CD4-positive, alpha-beta T cell treated with Interleukin-2 at 100 ng/mL for 4 hours (primary cell): ENCODE measurements around the gene CROCC.
"Not testable (repeated sequence)": the region's sequence is repeated elsewhere in the genome, so short reads cannot be mapped to it uniquely, and the experiment has no call there.

Experiments
- DNase-seq: peaks from one replicate; pipeline ENCODE4 v3.0.0-alpha.2; 2020; ENCODE audit warnings: low spot score

The CROCC gene

DNA sequence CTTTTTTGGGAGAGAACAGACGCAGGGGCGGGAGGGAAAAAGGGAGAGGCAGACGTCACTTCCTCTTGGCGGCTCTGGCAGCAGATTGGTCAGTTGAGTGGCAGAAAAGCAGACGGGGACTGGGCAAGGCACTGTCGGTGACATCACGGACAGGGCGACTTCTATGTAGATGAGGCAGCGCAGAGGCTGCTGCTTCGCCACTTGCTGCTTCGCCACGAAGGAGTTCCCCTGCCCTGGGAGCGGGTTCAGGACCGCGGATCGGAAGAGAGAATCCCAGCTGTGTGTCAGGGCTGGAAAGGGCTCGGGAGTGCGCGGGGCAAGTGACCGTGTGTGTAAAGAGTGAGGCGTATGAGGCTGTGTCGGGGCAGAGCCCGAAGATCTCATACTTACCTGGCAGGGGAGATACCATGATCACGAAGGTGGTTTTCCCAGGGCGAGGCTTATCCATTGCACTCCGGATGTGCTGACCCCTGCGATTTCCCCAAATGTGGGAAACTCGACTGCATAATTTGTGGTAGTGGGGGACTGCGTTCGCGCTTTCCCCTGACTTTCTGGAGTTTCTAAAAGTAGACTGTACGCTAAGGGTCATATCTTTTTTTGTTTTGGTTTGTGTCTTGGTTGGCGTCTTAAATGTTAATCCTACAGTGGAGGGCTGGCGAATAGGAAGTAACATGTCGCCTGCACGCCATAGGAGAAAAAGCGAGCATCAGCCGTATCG lies 26.0 kb upstream of the CROCC start, which contains the start of gene RNU1-2:
Gene RNU1-2, plus strand, starts transcription at position 383 of the 718 bp plus-strand sequence.
- DNase-seq = peak; percentile 88

DNA sequence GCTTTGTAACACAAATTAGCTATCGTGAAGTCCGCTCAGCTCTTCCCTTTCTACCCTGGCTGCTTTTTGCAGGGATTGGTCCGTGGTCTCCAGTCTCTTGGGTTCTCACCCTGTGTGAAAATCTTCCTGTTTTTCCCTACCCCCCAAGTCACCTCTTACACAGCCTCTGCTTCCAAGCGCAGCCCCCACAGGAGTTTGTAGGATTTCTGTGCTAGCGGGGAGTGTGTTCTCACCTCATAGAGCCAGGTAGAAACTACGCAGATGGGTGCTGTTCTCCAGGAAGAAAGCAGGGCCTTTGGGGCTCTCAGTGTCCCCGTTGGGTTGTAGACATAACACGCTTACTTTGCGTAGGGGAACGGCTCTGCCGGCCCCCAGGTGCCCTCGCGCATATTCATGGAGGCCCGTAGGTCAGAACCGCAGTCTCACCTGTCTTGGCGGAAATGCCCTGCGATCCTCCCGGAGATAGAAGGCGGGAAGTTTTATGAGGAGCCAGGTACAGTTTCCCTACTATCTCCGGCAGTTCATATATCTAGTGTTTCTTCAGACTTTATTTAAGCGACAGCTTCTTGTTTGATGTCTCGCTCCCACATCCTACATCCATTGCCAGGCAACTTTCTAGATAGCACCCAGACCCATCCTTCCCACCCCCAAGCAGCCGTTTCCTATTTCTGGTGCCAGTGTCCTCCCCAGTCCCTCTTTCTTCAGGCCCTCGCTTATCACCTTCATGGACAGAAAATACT lies 25.2 kb upstream of the CROCC start:
- DNase-seq = peak; percentile 69

DNA sequence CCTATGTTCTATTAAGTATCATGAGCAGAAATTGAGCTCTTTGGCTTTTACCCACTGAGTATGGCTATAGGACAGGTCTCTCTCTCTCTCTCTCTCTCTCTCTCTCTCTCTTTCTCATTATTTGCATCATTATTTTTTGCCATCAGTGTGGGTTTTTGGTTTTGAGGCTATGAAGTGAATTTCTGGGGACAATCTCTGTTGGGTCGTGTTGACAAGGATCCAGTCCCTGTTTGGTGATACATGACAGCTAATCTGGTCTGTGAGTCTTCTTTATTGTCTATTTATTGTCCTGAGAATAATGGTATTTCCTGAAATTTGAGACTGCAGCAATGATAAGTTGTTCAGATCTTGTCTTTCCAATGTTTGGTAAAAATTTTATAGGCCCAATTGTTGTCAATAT lies 24.1 kb upstream of the CROCC start:
- DNase-seq = not testable (repeated sequence)

DNA sequence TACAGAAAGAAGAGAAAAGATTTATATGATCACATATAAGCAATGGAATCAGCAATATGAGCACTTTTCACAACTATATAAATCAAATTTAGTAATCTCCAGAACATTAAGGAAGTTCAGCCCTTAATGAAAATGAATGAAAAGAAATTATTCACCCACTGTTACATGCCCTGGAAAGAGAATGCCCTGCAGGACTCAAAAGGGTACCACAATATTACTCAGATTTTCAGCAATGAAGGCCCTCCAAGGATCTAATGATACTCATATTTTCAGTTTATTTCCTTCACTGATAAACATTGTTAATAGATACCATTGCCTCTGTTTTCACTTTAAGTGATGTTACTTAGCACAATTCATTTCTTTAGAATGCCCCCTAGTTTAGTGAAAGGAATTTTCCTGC lies 23.4 kb upstream of the CROCC start:
- not testable (repeated sequence) for DNase-seq

DNA sequence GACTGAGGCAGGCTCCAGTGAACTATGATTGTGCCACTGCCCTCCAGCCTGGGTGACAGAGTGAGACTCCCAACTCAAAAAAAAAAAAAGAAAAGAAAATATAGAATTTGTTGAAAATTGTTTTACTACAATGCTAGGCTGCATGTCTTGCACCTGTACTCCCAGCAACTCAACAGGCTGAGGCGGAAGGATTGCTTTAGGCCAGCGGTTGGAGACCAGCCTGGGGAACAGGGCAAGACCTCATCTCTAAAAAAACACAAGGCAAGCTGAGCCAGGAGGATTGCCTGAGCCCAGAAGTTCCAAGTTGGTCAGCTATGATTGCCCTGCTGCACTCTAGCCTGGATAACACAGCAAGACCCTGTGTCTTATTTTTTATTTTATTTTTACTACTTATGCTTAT lies 22.7 kb upstream of the CROCC start:
- not testable (repeated sequence) for DNase-seq

DNA sequence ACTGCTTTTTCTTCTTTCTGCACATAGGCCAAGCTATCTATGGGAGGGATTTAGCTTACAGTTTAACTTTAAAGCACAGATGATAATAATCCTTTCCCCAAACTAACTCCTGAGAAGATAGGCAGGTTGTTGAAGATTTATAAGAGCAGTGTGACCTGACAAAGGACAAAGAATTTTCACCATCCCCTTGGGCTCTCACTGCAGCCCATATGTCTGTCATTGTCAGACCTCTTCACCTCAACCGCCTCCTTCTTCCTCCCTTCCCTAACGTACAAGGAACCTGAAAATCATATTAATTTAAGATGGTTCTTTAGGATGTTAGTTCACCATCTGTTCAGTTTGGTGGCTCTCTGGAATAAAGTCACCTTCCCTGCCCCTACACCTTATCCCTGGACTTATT lies 21.0 kb upstream of the CROCC start:
- DNase-seq = no peak

DNA sequence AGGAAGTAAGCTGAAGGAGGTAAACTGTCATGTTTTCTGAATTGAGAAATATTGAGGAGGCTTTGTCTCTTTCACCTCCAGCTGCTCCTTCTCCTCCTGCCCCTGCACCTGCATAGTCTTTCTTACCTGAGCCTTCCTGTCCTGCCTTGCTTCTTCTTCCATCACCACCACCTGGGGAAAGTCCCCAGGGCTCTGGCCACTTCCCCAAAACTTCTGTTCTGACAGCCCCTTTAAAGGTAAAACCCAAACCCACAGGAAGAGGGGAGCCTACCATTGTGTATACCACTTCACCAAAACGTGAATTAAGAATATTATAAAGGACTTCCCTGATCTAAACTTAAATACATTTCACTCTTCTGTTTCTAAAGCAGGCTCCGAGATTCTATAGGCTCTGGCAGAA lies 20.4 kb upstream of the CROCC start:
- DNase-seq = not testable (repeated sequence)

DNA sequence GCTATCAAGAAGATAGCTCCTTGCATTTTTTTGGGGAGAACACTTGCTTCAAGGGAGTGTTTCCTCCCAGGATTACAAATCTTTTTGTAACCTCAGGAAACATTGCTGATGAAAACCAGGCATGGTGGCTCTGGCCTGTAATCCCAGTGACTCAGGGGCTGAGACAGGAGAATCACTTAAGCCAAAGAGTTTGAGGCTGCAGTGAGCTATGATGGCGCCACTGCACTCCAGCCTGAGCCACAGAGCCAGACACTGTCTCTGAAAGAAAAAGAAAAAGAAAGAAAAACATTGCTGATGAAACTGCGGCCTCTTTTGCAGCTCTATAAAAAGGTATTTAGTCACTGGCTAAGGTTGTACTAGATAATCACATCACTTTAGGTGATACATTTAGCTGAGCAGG lies 18.7 kb upstream of the CROCC start:
- DNase-seq = no peak

DNA sequence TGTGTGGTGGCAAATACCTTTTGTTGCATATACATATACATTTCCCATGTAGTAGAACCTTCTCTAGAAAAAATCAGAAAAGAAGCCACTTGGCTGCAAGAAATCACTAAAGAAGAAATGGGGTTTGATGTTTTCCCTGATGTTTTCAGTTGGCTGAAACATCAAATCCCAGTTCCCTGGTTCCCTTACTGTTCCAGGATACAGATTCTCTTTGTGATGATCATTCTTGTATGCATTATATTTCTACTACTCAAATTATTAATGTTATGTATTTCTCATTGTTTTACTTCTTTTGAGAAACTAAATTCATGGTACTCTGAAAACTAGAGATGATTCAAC lies 18.3 kb upstream of the CROCC start:
- no peak for DNase-seq

DNA sequence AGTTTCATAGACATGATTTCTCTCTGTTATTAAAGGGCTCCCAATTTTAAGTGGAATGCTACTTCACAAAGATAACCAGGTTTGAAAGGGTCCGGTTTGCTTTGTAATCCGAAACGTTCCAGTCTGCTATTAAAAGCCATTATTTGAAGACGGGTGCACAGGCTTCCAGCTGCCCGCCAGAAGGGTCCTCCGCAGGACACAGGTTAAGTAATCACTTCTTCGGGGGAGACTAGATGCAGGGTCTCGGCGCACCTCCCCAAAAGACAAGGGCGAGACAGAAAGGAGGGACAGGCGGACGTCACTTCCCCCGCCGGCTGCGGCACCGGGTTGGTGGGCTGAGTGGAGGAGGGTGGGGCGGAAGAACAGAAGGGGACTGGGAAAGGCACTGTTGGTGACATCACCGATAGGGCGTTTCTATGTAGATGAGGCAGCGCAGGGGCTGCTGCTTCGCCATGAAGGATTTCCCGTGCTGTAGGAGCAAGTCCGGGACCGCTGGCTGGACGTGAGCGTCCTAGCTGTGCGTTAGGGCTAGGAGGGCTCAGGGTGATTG lies 17.1 kb upstream of the CROCC start:
- peak; percentile 99 for DNase-seq

DNA sequence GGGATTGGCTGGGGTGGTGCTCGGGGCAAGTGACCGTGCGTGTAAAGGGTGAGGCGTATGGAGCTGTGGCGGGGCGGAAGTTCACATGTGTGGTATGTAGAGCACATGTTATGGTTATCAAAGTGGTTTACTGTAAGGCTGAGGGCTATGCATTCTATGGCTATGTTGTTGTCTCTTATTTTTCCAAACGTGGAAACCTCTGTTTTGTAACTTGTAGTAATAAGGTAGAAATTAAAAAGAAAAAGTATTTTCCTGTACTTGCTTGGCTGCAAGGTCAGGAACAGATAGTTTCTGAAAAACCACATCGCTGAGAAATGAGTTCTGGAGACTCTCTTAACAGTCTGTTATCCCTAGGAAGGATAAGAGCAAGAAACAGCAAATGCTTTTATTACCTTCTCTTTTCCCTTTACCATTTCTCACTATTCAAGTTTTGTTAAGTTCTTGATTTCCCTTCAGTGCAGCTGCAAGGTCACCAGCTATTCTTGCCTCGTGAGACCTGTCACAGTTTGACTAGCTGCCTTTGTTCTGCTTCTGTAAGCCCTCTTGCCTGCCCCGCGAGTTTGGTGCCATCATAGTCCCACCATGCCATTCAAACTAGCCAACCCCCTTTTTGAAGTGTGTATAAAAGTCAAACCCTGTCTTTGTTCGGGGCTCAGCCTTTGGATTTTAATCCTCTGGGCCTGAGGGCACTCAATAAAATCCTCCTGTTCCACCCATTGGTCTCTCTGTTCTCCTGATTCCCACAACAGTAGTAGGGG lies 16.4 kb upstream of the CROCC start:
- peak; percentile 37 for DNase-seq

DNA sequence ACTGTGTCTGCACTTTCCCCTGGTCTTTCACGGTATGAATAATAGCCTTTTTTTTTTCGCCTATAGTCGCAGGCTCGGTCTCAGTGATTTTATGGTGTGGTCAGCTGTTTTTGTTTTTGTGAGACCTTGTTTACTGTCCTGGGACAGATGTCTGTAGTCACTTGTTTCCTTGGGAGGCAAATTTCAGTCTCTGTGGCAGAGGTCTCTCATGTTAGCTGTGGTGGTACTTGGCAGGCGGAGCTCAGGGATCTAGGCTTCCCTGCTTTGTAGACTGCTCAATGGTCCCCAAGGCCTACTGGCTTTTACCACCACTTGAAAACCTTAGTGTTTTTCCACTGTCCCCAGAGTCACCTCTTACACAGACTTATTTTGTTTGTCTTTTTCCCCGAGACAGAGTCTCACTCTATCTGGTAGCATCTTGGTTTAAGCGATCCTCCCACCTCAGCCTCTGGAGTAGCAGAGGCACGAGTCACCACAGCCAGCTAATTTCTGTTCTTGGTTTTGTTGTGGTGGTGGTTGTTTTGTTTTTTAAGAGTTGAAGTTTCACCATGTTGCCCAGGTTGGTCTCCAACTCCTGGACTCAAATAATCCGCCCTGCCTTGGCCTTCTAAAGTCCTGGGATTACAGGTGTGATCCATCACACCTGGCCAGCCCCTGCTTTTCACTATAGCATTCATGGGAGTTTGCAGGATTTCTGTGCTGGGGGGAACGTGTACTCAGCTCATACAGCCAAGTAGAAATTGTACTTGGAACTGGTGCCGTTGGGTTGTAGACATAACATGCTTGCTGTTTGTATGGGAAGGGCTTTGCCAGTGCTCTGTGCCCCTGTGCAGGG lies 15.6 kb upstream of the CROCC start:
- no peak for DNase-seq

DNA sequence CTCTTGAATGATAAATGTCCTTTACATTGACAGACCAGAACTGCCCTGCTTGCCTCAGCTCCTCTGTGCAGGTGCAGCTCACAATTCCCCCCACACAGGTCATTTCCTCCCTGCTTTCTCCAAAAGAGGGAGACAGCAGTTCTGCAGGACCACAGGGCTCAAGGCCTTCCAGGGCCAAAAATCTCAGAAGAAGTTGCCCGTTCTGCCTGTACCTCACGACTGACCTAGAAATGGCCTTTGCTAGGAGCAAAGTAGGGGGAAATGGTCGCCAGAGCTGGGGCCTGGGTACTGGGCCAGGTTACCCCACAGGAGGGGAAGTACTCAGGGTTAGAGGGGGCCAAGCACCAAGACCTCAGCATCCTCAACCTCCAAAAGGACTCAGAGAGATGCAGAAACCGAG lies 14.9 kb upstream of the CROCC start:
- DNase-seq = no peak

DNA sequence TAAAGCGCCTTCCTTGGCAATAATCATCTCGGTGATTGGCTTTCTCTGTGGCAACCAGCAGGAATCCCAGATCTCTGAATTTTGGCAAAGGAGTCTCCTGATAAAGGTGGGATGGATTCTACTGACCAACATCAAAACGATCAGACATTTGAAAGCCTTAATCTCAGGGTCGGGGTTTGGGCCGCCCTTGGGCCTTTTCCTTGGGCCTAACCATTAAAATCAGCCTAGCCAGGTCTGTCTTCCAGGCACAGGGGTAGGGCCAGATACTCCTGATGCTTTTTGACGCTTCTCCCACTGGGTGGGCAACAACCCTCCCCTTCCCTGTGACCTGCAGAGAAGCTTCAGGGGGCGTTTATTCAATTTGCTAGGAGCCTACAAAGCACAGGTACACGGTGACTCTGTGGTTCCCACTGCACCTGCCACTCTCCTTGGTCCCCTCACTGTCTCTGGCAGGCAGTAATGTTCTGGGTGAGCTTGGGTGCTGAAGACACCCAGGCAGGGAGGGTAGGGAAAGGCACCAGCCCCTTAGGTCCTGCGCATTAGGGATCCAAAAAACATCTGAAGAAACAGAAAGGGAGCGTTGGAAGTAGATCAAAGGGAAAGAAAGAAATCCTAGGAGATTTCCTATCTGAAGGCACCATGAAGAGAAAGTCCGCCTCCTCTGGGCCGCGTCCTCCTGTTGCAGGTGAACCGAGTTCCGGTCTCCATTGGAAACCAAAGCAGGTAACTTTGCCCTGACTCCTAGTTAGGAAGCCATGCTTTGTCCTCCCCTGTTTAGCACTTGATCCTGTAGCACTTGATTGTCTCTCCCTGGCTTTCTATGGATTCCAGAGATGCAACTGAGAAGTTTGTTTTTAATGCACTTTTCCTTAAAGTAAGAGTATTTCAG lies 13.6 kb upstream of the CROCC start:
- no peak for DNase-seq

DNA sequence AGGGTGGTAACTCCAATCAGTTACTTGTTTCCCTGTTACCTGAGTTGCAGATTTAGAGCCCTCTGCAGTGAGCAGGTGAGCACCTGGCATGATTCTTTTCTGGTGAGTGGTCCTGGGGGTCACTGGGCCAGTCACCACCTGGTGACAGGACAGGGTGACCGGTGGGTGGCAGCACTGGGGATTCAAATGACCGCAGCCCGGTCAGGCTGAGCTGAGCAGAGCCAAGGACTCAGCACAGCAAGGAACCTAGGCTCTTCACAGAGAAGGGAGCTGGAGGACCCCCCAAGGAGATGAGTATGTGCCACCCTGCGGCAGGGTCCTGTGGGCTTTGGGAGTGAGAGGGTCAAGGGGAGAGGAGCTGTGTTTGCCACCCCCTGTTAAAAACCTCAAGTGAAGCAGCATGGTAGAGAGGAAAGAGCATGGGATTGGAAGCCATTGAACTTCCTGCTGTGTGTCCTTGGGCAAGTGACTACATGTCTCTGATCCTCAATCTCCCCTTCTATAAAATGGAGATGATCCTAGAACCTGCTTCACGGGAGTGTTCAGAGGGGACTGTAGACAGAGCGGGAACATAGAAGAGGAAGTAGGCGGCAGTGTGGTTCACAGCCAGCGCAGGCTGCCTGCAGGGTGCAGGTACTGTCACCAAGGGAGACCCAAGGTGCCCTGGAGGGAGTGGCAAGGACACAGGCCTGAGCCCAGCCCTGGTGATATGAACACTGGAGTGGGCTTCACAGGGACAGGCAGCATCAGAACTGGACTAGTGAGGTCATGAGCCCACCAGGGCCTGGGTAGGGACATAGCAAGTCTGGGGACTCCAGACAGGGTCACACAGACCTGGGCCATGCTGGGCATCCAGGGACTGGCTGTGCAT lies 9.6 kb upstream of the CROCC start:
- not testable (repeated sequence) for DNase-seq

DNA sequence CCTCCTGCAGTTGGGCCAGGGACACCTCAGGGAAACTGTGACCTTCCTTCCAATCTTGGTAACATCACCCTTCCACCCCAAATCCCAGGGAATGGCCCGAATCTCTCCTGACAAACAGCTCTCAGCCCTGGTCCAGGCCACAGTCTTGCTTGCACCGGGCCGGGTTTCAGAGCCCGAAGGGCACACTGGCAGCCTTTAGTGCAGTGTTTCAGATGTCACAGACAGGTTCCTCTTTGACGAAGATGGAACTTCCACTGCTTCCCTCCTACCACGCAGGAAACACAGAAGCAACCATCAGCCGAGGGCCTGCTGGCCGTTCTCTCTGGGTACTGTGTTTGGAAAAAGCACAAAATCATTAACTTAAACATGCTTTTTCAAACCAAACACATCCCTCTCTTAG lies 9.0 kb upstream of the CROCC start:
- not testable (repeated sequence) for DNase-seq

DNA sequence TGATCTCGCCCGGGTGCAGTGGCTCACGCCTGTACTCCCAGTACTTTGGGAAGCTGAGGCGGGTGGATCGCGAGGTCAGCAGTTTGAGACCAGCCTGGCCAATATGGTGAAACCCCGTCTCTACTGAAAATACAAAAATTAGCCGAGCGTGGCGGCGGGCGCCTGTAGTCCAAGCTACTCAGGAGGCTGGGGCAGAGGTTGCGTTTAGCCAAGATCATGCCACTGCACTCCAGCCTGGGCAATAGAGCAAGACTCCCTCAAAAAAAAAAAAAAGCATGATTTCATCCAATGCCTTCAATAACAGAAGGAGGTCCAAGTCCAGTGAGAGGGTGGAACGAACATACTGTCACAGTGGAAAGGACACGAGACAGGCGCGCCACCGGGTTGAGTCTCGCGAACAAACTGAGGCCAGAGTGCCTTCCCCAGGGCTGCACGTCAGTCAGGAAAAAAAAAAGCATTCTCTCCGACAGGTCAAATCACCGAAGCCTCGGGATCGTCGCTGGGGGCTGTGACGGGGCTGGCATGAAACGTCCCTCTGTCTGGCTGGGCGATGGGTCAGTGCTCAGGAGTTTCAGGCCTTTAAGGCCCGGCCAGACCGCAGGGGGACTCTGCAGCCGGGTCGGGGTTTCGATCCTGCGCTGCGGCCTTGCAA lies 8.4 kb upstream of the CROCC start:
- no peak for DNase-seq

DNA sequence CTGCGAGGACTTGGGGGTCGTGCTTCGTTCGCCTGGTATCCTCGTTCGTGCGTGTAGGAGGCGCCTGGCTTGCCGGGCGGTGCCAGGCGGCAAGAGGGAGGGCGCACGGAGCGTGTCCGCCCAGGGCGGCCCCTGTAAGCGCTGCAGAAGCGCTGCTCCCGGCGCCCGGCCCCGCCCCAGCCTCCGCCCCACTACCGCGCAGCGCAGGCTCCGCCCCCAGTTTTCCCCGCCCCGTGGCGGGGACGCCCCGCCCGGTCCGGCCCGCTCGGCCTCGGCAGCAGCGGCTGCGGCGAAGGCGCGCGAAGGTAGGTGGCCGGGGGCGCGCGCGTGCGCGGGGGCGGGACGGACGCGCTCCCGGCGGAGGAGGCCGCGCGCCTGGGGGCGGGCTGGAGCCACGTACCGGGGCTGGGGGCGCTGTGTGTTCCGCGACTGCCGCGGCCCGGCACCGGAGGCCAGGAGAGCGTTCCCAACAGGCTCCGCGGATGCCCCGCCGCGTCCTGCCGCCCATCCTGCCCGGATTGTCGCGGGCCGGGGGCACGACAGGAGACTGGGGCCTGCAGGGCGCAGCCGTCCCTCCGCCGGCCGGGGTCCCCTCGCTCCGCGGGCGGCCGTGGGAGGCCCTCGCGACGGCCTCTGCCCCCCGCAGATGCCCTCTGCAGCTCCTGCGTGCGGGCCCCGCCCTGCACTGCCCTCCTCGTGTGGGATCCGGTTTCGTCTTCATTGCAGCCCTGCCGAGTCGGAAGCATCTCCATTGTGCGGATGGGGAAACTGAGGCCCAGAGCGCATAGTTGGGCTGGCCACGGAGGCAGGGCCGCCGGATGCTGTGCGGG lies 7.7 kb upstream of the CROCC start:
- DNase-seq = peak; percentile 95
